ENCODE data around the gene IHH. TPM values are rescaled to one million over a fixed set of nuclear protein-coding genes. Genes with fewer than 3 reads are reported as not detected.

Gene IHH
- total RNA-seq, 1 experiment from 2014 or later = not detected

- no peak overlapping the region for H2AK5ac ChIP-seq (ENCODE audit: insufficient read length, low read length)
- no peak overlapping the region for H4K91ac ChIP-seq (ENCODE audit: insufficient read length, low read depth, low read length)
- no peaks in the 10 kb centered on the region; a peak in 1 of 5 replicates for H3K9me3 Mint-ChIP-seq
- no CpG with 5 or more reads among the region's 43 CpGs for WGBS (ENCODE audit: extremely low coverage, insufficient read length, low lambda C conversion rate)
- no peaks in the 10 kb centered on the region for H3K23me2 ChIP-seq (ENCODE audit: insufficient read length, low read depth, low read length, poor library complexity, severe bottlenecking)
- no peak overlapping the region for H2BK120ac ChIP-seq (ENCODE audit: low read depth, low read length, poor library complexity, severe bottlenecking)
- no peaks in the 10 kb centered on the region for H4K20me1 ChIP-seq (ENCODE audit: control insufficient read depth, insufficient read depth, insufficient read length)
- no peak overlapping the region for H3K27ac ChIP-seq (ENCODE audit: insufficient read length, low read depth, low read length)
- H3K4me3 Mint-ChIP-seq = no peak overlapping the region
- H3K23ac ChIP-seq (ENCODE audit: insufficient read length, low read depth, low read length) = no peak overlapping the region
- no peak overlapping the region for H2BK20ac ChIP-seq (ENCODE audit: low read depth, low read length, poor library complexity, severe bottlenecking)
- no peak overlapping the region for H2BK12ac ChIP-seq (ENCODE audit: insufficient read length, low read depth, low read length)
- no peak overlapping the region for H3K56ac ChIP-seq (ENCODE audit: insufficient read length, low read depth, low read length)
- H3K4me2 ChIP-seq (ENCODE audit: insufficient read depth, insufficient read length, low read length) = no peak overlapping the region
- H3K27me3 Mint-ChIP-seq (ENCODE audit: low read depth) = peaks cover 92% of the 10 kb centered on the region
- TF ChIP-seq CTCF (conservative IDR thresholded peaks at IDR 0.05) = no peak
- H3K4me1 Mint-ChIP-seq = peaks cover 9 to 17% of the 10 kb centered on the region in 2 experiments; a peak in 3 of 4 replicates
- no peak overlapping the region for H4K5ac ChIP-seq (ENCODE audit: insufficient read length, low read depth, low read length)
- no peaks in the 10 kb centered on the region for H3K9me3 ChIP-seq (ENCODE audit: control insufficient read depth, low read depth, low read length)
- H2BK15ac ChIP-seq (ENCODE audit: low read depth, low read length) = no peak overlapping the region
- DNase-seq = no peak
- H3K18ac ChIP-seq (ENCODE audit: insufficient read length, low read depth, low read length) = no peak overlapping the region
- no peak overlapping the region for H3K4ac ChIP-seq (ENCODE audit: low read depth, low read length)
- no peak overlapping the region for H3T11ph ChIP-seq (ENCODE audit: low read length)
- no peak overlapping the region for H3K9ac ChIP-seq (ENCODE audit: extremely low read depth, insufficient read length, low read length)
- no peaks in the 10 kb centered on the region for H3K36me3 Mint-ChIP-seq (ENCODE audit: insufficient read depth in 1 of 3, low read depth in 3 of 3)
- H3K79me2 ChIP-seq (ENCODE audit: insufficient read depth, low read length) = no peaks in the 10 kb centered on the region
- H3K4me1 ChIP-seq (ENCODE audit: insufficient read depth, low read length) = no peaks in the 10 kb centered on the region
- no peak overlapping the region for H2BK5ac ChIP-seq (ENCODE audit: insufficient read length, low read length)
- peaks cover 44% of the 10 kb centered on the region for H3K27me3 ChIP-seq (ENCODE audit: insufficient read depth, low read length)
- no peak overlapping the region for H3K14ac ChIP-seq (ENCODE audit: insufficient read depth, low read length)
- no peaks in the 10 kb centered on the region for H3K79me1 ChIP-seq (ENCODE audit: insufficient read depth, low read depth, low read length, poor library complexity, severe bottlenecking)
- H4K8ac ChIP-seq (replicated peaks; ENCODE audit: insufficient read length, low read depth, low read length) = no peak overlapping the region
- no peak overlapping the region for H3K27ac Mint-ChIP-seq
- no peak overlapping the region for H2AFZ ChIP-seq (ENCODE audit: low read length)
These were observed 5.5 kb downstream of the IHH start for GRCh38 chr2:219054956-219055903.
